Dermis microvascular lymphatic vessel endothelial cell (primary cell): ENCODE data around the gene PRKG1. TPM values are rescaled to one million over a fixed set of nuclear protein-coding genes. Genes with fewer than 3 reads are reported as not detected.
"Not testable (repeated sequence)": the region's sequence is repeated elsewhere in the genome, so short reads cannot be mapped to it uniquely, and the experiment has no call there.

Experiments used
- DNase-seq, 2 donors: peaks; one replicate each; pipeline versions ENCODE4 v3.0.0 to v3.0.0-alpha.2; 2010; ENCODE audit warnings: low read depth in 2 of 2
- total RNA-seq: library from RNA; depleted of rRNA; stranded (reverse); fragments of >200 nt; gene quantifications from 2 replicates; pipeline ENCODE4 v1.2.1, GENCODE V29; 2014

PRKG1 gene
- total RNA-seq, 1 donor from 2014 or later = 0.64 TPM

GRCh38 chr10:51117053-51117660 lies 42.9 kb downstream of the PRKG1 start:
- DNase-seq = no peak

GRCh38 chr10:51117794-51118193 lies 43.5 kb downstream of the PRKG1 start:
- DNase-seq = no peak

GRCh38 chr10:51119441-51119840 lies 45.2 kb downstream of the PRKG1 start:
- DNase-seq = no peak

- DNase-seq = no peak
These were observed 47.6 kb downstream of the PRKG1 start for GRCh38 chr10:51121861-51122260.

GRCh38 chr10:51124852-51125251 lies 50.6 kb downstream of the PRKG1 start:
- no peak for DNase-seq

- DNase-seq = no peak
These were observed 51.2 kb downstream of the PRKG1 start for GRCh38 chr10:51125518-51125917.

- no peak for DNase-seq
These were observed 55.8 kb downstream of the PRKG1 start for GRCh38 chr10:51129946-51130544.

GRCh38 chr10:51137756-51138529 lies 63.7 kb downstream of the PRKG1 start:
- no peak for DNase-seq

- no peak for DNase-seq
These were observed 64.9 kb downstream of the PRKG1 start for GRCh38 chr10:51139176-51139575.

GRCh38 chr10:51141010-51141409 lies 66.7 kb downstream of the PRKG1 start:
- DNase-seq = no peak

- DNase-seq = no peak
These were observed 70.0 kb downstream of the PRKG1 start for GRCh38 chr10:51144161-51144781.

- DNase-seq = no peak
These were observed 71.1 kb downstream of the PRKG1 start for GRCh38 chr10:51145375-51145774.

GRCh38 chr10:51147644-51148399 lies 73.5 kb downstream of the PRKG1 start:
- DNase-seq = no peak

- DNase-seq = no peak
These were observed 82.6 kb downstream of the PRKG1 start for GRCh38 chr10:51156926-51157325.

- no peak for DNase-seq
These were observed 84.5 kb downstream of the PRKG1 start for GRCh38 chr10:51158832-51159231.

- no peak for DNase-seq
These were observed 85.6 kb downstream of the PRKG1 start for GRCh38 chr10:51159841-51160240.

- no peak for DNase-seq
These were observed 87.7 kb downstream of the PRKG1 start for GRCh38 chr10:51162002-51162401.

- not testable (repeated sequence) for DNase-seq
These were observed 89.2 kb downstream of the PRKG1 start for GRCh38 chr10:51163380-51164049.

GRCh38 chr10:51168086-51168815 lies 94.0 kb downstream of the PRKG1 start:
- no peak for DNase-seq

- DNase-seq = no peak
These were observed 94.8 kb downstream of the PRKG1 start for GRCh38 chr10:51169111-51169510.
